ENCODE results near the gene SIRT5. TPM values are rescaled to one million over a fixed set of nuclear protein-coding genes. Genes with fewer than 3 reads are reported as not detected.
A peak's percentile ranks its signal among the peaks of the same experiment; 100 is the strongest.

SIRT5 gene
- total and polyA plus RNA-seq, 2 experiments from 2014 or later = 9.8 to 13.1 TPM

GRCh38 chr6:13534536-13534935 lies 39.9 kb upstream of the SIRT5 start (continued):
- TF ChIP-seq ETS1 (IDR thresholded peaks at IDR 0.05) (no peak), EZH2 (IDR thresholded peaks at IDR 0.05; ENCODE audit: low read depth, unreplicated experiment) (no peak)

GRCh38 chr6:13535306-13535705 lies 39.1 kb upstream of the SIRT5 start:
- Histone ChIP-seq H2AFZ (no peak overlapping the region), H3K36me3 (ENCODE audit: insufficient read depth) (no peaks in the 10 kb centered on the region), H3K4me2 (no peak overlapping the region), H3K4me1 (ENCODE audit: insufficient read depth) (peaks cover 35% of the 10 kb centered on the region), H3K79me2 (replicated peaks; ENCODE audit: insufficient read depth) (no peaks in the 10 kb centered on the region), H3K4me3 (no peak overlapping the region), H3F3A (replicated peaks; ENCODE audit: low read depth) (no peaks in the 10 kb centered on the region), H3K27me3 (ENCODE audit: insufficient read depth) (no peaks in the 10 kb centered on the region), H3K9me2 (ENCODE audit: insufficient read depth) (no peaks in the 10 kb centered on the region; the same call in 1 of the 2 replicates), H4K20me1 (replicated peaks; ENCODE audit: insufficient read depth) (no peaks in the 10 kb centered on the region; the same call in 1 of the 2 replicates), H3K27ac (ENCODE audit: low read depth) (no peak overlapping the region)
- Mint-ChIP-seq H3K36me3 (ENCODE audit: low read depth) (no peaks in the 10 kb centered on the region), H3K27ac (no peak overlapping the region), H3K4me3 (no peak overlapping the region), H3K4me1 (peaks cover 32% of the 10 kb centered on the region), H3K27me3 (ENCODE audit: insufficient read depth, low read depth, poor library complexity) (peaks cover 3% of the 10 kb centered on the region), H3K9me3 (no peaks in the 10 kb centered on the region)
- peak; percentile 38 for DNase-seq (ENCODE audit: low spot score)
- no peak for TF ChIP-seq STAT1 (IDR thresholded peaks at IDR 0.05; ENCODE audit: unreplicated experiment)
- TF ChIP-seq REST (IDR thresholded peaks at IDR 0.05; ENCODE audit: unreplicated experiment) = no peak
- TF ChIP-seq NANOG (IDR thresholded peaks at IDR 0.05; ENCODE audit: borderline replicate concordance) = no peak
- TF ChIP-seq ZNF462 (CRISPR knock-in tag; IDR thresholded peaks at IDR 0.05) = no peak
- TF ChIP-seq JUNB (IDR thresholded peaks at IDR 0.05; ENCODE audit: unreplicated experiment) = no peak
- peak; percentile 48 for ATAC-seq

All from GM23338 (cell line).